CMK (cell line): Measurements from ENCODE around the gene OVCH2.
"Not testable (repeated sequence)": the region's sequence is repeated elsewhere in the genome, so short reads cannot be mapped to it uniquely, and the experiment has no call there.

Experiments
- DNase-seq: peaks from one replicate; pipeline ENCODE4 v3.0.0-alpha.2; 2010; ENCODE audit warnings: low read depth

The OVCH2 gene

GRCh38 chr11:7671347-7672215, 34.7 kb downstream of the OVCH2 start:
- DNase-seq, result no peak

GRCh38 chr11:7670641-7671040, 35.6 kb downstream of the OVCH2 start:
- DNase-seq, result no peak

- DNase-seq, result no peak
Measured at GRCh38 chr11:7668911-7669310, 37.4 kb downstream of the OVCH2 start.

- DNase-seq, result no peak
Measured at GRCh38 chr11:7668464-7668863, 37.8 kb downstream of the OVCH2 start.

- DNase-seq, result no peak
Measured at GRCh38 chr11:7667460-7667859, 38.8 kb downstream of the OVCH2 start.

- no peak for DNase-seq
Measured at GRCh38 chr11:7666292-7666866, 39.9 kb downstream of the OVCH2 start.

- peak; percentile 24 for DNase-seq
Measured at GRCh38 chr11:7665473-7666291, 40.6 kb downstream of the OVCH2 start.

- no peak for DNase-seq
Measured at GRCh38 chr11:7664867-7665266, 41.4 kb downstream of the OVCH2 start.

GRCh38 chr11:7663531-7663930, 42.7 kb downstream of the OVCH2 start:
- DNase-seq, result not testable (repeated sequence)

GRCh38 chr11:7657306-7658025, 48.8 kb downstream of the OVCH2 start:
- no peak for DNase-seq

GRCh38 chr11:7656704-7657103, 49.6 kb downstream of the OVCH2 start:
- DNase-seq, result no peak

GRCh38 chr11:7655253-7656217, 50.7 kb downstream of the OVCH2 start:
- no peak for DNase-seq

- no peak for DNase-seq
Measured at GRCh38 chr11:7654195-7654705, 52.0 kb downstream of the OVCH2 start.

GRCh38 chr11:7651700-7652099, 54.6 kb downstream of the OVCH2 start:
- no peak for DNase-seq

GRCh38 chr11:7651140-7651551, 55.1 kb downstream of the OVCH2 start:
- DNase-seq, result peak; percentile 29

GRCh38 chr11:7648264-7648663, 58.0 kb downstream of the OVCH2 start:
- DNase-seq, result no peak

- no peak for DNase-seq
Measured at GRCh38 chr11:7646866-7647265, 59.4 kb downstream of the OVCH2 start.

- no peak for DNase-seq
Measured at GRCh38 chr11:7645206-7645605, 61.1 kb downstream of the OVCH2 start.

GRCh38 chr11:7643314-7643713, 63.0 kb downstream of the OVCH2 start:
- DNase-seq, result no peak

- DNase-seq, result no peak
Measured at GRCh38 chr11:7642747-7643146, 63.5 kb downstream of the OVCH2 start.

GRCh38 chr11:7640816-7641215, 65.5 kb downstream of the OVCH2 start:
- no peak for DNase-seq
